ENCODE data around the gene SEC23A.
"Not testable (repeated sequence)": the region's sequence is repeated elsewhere in the genome, so short reads cannot be mapped to it uniquely, and the experiment has no call there.

The SEC23A gene

GRCh38 chr14:39025810-39026627 is 77.0 kb downstream of the SEC23A start:
- no peak for DNase-seq

- no peak for DNase-seq
Observed at GRCh38 chr14:39025250-39025809, 77.7 kb downstream of the SEC23A start.

- DNase-seq = no peak
Observed at GRCh38 chr14:39023939-39024871, 78.8 kb downstream of the SEC23A start.

- not testable (repeated sequence) for DNase-seq
Observed at GRCh38 chr14:39017096-39018016, 85.7 kb downstream of the SEC23A start.

DNA sequence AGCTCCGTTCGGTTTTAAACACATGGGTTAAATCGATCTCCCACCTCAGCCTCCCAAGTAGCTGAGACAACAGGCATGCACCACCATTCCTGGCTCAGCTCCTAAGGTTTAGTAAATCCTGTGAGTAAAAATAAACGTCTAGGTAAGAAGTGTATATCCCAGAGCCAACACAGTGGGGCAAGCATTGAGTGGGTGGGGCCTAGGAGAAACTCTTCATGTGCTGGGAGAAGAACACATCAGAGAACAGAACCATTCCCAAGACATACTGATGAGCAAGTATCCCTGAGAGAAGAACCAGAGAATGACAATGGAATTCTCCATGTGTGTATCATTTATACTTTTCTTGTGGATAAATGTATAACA is 86.3 kb downstream of the SEC23A start:
- no peak for DNase-seq

- DNase-seq = no peak
Observed at GRCh38 chr14:39015964-39016577, 87.0 kb downstream of the SEC23A start.

DNA sequence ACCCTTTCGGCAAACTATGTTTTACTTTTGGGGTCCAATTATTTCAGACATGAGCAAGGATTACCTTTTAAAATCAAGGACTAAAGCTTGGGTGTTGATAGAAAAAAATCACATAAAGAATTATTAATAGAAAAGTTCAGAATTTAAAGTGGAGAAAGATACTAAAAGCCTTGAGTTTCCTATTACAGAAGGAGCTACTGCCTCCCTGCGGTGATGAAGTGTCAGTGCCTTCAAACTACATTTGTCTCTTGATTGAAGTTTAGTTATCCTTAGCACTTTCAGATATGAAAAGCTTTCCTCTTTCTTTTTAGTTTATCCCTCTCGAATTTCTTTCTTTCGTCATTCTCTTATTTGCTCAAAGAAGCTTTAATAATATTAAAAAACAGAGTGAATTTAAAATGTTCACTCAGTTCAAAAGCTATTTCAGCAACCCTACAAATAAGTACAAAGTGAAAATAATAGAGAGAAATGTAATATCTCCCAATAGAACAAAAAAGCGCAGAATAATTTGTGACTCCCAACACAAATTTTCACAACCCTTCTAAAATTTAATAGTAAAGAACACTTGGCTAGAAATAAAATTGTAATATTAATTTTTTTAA is 87.6 kb downstream of the SEC23A start:
- peak; percentile 17 for DNase-seq

- DNase-seq = no peak
Observed at GRCh38 chr14:39014460-39014859, 88.6 kb downstream of the SEC23A start.

DNA sequence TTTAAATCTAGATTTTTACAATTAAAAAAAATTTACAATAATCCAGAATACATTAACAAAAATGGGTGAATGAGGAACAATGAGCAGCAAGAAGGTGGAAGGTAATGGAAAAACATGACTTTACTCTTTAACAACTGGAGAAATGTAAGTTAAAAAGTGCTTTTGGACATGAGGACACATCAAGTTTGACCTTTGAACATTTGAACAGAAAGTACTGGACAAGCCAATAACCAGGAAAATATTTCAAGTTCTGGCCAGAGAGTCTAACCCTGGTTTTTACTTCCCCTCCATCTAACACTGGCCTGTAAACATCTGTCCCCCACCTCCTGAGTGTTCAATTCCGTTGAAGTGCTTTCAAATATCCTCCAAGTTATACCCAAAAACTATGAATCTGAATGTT is 94.1 kb downstream of the SEC23A start:
- DNase-seq = not testable (repeated sequence)

GRCh38 chr14:39006721-39007410 is 96.2 kb downstream of the SEC23A start:
- DNase-seq = no peak

DNA sequence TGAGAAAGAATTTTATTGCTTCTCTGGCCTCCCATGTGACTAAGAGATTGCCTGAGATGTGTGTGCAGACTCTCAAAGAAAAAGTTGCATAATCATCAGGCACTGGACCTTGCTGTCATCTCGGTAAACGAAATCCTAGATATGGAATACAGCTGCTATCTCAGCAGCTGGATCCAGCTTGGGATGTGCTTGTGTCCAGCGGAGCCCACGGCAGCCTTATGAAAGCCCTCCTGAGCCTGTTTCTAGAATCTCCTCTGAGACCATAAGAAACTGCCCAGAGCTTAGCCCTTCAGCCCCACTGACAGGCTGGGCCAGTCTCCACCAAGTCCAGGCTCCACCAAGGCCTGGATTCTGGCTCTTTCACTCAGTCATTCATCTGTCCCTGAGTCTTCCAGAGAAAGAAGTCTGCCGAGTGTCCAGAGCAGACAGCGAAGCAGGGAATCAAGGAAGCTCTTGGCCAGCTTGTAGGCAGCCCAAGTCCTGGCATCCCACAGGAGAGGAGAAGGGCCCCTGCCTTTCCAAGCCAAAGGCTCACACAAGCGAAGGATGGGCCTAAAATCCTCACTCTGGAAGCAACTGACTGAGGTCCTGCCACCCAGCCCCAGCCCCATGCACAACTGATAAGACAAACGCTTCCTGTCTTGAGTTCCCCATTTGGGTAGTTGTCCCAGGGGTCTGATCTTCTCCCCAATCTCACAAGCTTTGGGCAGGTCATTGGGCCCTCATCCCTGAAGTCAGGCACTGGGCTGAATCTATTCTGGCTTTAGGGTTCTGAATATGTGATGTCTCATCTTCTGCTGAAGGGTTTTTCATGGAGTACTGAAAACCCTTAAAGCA is 97.8 kb downstream of the SEC23A start:
- no peak for DNase-seq

GRCh38 chr14:38999949-39000348 is 103.1 kb downstream of the SEC23A start:
- no peak for DNase-seq

DNA sequence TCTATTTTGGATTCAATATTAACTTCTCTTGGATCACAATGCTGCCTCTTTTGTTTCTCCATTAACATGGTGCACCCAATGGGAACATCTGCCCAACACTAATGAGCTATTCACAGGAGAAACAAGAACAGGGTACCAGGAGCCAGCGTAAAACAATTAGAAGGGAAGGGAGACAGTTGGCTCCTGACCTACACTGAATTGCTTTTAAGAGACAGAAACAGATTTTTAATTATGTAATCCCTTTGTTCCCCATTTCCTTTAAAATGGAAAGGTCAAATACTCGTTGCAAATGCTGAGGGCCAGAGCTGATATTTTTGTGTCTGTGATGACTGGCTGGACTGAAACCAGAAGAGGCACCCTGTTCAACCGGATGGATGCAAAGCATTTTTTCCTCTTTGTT is 108.3 kb downstream of the SEC23A start:
- no peak for DNase-seq

DNA sequence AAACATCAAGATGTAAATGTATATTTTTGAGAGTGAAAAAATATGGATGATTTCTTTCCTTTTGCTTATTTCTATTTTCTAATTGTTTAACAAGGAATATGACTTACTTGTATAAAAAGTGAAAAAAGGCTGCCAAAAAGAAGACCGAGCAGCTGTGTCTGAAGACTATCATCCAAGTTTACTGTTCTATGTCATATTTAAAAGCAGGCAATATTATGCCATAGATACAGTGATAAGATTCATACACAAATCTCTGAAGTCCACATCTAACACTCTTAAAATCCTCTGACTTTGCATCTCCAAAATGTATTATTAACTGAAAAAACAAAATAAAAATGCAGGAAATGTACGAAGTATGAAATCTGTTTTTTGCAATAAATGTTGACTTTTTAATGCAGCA is 109.1 kb downstream of the SEC23A start:
- no peak for DNase-seq

DNA sequence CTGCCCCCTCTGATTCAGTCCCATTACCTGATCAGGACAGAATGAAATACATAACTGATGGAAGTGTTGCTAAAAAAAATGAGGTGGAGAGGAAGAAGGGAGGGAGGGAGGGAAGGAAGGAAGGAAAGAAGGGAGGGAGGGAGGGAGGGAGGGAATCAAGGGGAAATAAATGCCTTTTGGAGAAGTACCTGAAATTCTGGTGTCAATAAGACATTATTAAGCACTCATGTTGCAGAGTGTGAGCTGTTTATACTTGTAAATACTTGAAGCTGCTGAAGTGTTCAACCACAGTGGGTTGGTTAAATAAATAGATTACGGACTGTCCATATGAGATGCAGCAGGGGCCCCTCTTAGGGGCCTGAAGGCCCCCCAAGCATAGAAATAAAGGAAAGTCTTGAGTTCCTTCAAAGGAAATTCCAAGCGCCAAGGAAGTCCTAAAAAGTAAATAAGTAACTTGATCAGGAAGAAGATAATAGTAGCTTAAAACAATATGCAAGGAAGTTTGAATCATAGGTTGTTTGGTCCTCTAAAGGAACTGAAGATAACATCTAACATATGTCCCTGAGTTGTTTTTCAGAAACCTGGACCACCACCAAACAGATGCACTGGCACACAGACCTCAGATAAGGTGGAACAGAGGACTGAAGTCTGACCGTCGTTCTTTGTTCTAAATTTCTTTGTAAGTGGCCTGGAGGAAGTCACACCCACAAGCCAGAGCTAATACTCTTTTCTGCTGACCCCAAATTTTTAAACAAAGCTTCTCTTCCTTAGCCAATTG is 110.8 kb downstream of the SEC23A start:
- no peak for DNase-seq

DNA sequence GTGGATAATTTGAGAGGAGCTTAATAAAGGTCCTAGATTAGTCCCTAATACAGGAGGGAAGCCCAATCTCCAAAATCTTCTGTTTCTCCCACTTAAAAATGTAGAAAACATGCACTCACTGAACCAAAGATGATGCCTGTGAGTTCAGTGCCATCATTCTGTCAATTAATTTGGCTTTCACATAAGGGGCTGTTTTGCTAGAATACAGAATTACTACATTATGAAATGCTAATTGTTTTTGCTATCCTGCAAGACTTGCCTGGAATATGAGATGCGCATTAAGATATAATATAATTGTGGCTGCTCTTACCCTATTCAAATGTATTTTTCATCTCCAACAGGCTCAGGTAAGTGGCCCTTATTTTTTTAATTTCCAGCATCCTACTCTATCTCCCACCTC is 111.7 kb downstream of the SEC23A start:
- no peak for DNase-seq

DNA sequence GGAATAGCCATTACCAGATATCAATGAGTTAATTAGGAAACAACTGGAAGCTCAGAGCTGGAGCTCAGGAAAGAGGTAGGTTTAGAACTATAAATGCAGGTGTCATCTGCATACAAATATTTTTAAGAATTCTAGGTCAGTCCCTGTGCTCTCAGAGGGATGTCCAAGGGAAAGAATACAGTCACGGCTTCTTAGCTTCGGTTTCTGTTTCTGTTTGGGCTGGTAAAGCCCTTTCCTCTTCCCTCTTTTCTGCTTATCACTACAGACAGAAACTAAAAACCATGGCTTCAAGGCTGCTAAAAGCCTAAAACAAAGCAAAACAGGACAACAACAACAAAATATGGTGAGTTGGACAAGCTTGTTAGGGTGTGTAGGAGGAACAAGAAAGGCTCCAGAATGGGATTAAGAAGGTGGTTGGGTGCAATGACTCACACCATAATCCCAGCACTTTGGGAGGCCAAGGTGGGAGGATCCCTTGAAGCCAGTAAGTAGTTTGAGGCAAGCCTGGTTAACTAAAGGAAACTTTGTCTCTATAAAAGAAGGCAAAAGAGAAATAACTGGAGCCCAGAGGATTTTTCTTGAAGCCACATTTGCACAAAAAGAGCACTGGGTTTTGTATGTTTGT is 113.0 kb downstream of the SEC23A start:
- DNase-seq = no peak

DNA sequence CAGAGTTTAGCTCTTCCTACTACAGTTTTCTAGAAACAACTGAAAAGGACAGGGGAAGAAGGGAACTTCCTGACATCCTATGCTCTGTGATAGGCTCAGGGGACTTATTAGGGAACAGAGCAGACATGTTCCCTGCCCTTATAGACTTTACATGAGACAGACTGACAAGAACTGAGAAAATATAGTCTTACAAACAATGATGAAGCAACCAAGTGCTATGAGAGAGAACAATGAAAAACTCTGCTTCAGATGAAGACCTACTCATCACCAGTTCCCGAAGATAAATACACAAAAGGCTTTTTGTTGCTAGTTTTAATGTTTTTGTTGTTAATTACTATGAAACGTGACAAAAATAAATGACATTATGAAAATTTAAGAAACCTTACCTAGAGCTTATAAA is 115.3 kb downstream of the SEC23A start:
- no peak for DNase-seq

DNA sequence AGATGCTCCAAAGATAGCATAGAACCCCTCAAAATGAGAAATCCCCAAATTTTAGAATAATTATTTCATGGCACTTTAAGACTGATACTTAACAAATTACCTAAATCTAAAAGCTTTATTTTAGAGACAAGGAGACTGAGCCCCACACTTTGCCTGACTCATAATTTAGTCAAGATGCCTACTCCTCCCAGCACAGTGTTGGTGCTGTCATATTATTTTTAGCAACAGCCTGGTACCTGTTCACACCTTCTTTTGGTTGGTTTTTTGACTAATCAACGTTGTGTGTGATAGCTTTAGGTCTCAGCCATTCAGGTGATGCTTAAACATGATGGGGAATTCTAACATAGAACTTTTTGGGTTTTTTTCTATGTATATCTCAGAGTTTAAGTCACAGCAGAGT is 120.2 kb downstream of the SEC23A start:
- DNase-seq = no peak
